GM10248 (cell line): ENCODE data around the gene SORBS2.

ENCODE experiments used
- CTCF ChIA-PET: fragments of 300-600 bp; sonication (Branson Sonifier 250); formaldehyde crosslinking; extraction: SDS; loops from one replicate; lab custom pipeline; 2021; ENCODE audit warnings: antibody characterized with exemption; lab: Yijun Ruan, JAX
- POLR2A ChIA-PET: fragments of 350-650 bp; sonication (Branson Sonifier 250); formaldehyde crosslinking; extraction: SDS; loops from one replicate; lab custom pipeline; 2020; ENCODE audit warnings: antibody characterized with exemption; lab: Yijun Ruan, JAX
- DNase-seq: peaks from one replicate; pipeline ENCODE4 v3.0.0; 2012; ENCODE audit errors: extremely low spot score
- CTCF ChIP-seq: IDR thresholded peaks from 2 replicates; pipeline ENCODE4 v1.5.1; 2012; ENCODE audit warnings: mild to moderate bottlenecking, low read depth; ENCODE audit errors: extremely low read depth, missing control alignments, control extremely low read depth

SORBS2 gene

GRCh38 chr4:185689407-185689806 is 122.6 kb downstream of the SORBS2 start:
- DNase-seq, result no peak
- TF ChIP-seq CTCF, result no peak
- ChIA-PET CTCF (no interaction called here), POLR2A (no interaction called here)

- ChIA-PET CTCF (no interaction called here), POLR2A (no interaction called here)
Observed at GRCh38 chr4:185685804-185686203, 126.2 kb downstream of the SORBS2 start.

GRCh38 chr4:185683896-185684295 is 128.1 kb downstream of the SORBS2 start:
- ChIA-PET POLR2A (no interaction called here), CTCF (interaction anchor here (1.2 kb wide), 1 partner anchor 19 kb away, joined by 3 read pairs; no protein-coding TSS in a partner anchor)
- no peak for TF ChIP-seq CTCF
- no peak for DNase-seq

More at GRCh38 chr4:185685804-185686203, 126.2 kb downstream of the SORBS2 start:
- no peak for DNase-seq
- no peak for TF ChIP-seq CTCF

- POLR2A ChIA-PET, result no interaction called here
- DNase-seq, result no peak
- CTCF ChIA-PET, result no interaction called here
- TF ChIP-seq CTCF, result no peak
Observed at GRCh38 chr4:185683222-185683621, 128.8 kb downstream of the SORBS2 start.

- CTCF ChIA-PET, result no interaction called here
- DNase-seq, result no peak
Observed at GRCh38 chr4:185682236-185682635, 129.8 kb downstream of the SORBS2 start.

GRCh38 chr4:185681604-185682003 is 130.4 kb downstream of the SORBS2 start:
- no peak for TF ChIP-seq CTCF
- POLR2A ChIA-PET, result no interaction called here
- DNase-seq, result no peak
- CTCF ChIA-PET, result no interaction called here

More at GRCh38 chr4:185682236-185682635, 129.8 kb downstream of the SORBS2 start:
- POLR2A ChIA-PET, result no interaction called here
- no peak for TF ChIP-seq CTCF

GRCh38 chr4:185680617-185681016 is 131.4 kb downstream of the SORBS2 start:
- DNase-seq, result no peak
- ChIA-PET CTCF (no interaction called here), POLR2A (no interaction called here)
- TF ChIP-seq CTCF, result no peak
